KMS-11 (cell line): Measurements from ENCODE around the gene B4GALNT1.
"Not testable (repeated sequence)": the region's sequence is repeated elsewhere in the genome, so short reads cannot be mapped to it uniquely, and the experiment has no call there.

Source experiments
- H2AFZ ChIP-seq: fragments of 200-600 bp; sonication (generic); 2 replicates; pipeline ENCODE4 v1.6.1; 2016; ENCODE audit warnings: antibody characterized with exemption, mixed run types, low read depth
- H3K27ac ChIP-seq: fragments of 200-600 bp; sonication (generic); 2 replicates; pipeline ENCODE4 v1.6.1; 2016; ENCODE audit warnings: mild to moderate bottlenecking, mixed run types
- H3K27me3 ChIP-seq: fragments of 200-600 bp; sonication (generic); 2 replicates; pipeline ENCODE4 v1.6.1; 2017; ENCODE audit warnings: mild to moderate bottlenecking, low read depth, mixed run types, moderate library complexity; ENCODE audit not compliant: insufficient read depth
- H3K36me3 ChIP-seq: fragments of 200-600 bp; sonication (generic); 2 replicates; pipeline ENCODE4 v1.6.1; 2017; ENCODE audit warnings: mild to moderate bottlenecking, mixed run types; ENCODE audit not compliant: insufficient read depth
- H3K4me1 ChIP-seq: fragments of 200-600 bp; sonication (generic); 2 replicates; pipeline ENCODE4 v1.6.1; 2016; ENCODE audit warnings: mild to moderate bottlenecking, low read depth, mixed run types; ENCODE audit not compliant: poor library complexity, severe bottlenecking
- H3K4me2 ChIP-seq: fragments of 200-600 bp; sonication (generic); 2 replicates; pipeline ENCODE4 v1.7.0; 2016; ENCODE audit warnings: mild to moderate bottlenecking, mixed run types
- H3K4me3 ChIP-seq: fragments of 200-600 bp; sonication (generic); IDR thresholded peaks from 2 replicates; pipeline ENCODE4 v1.6.1; 2017; ENCODE audit warnings: low read depth, low read length, mixed read lengths; ENCODE audit not compliant: insufficient read depth
- H3K79me2 ChIP-seq: fragments of 200-600 bp; sonication (generic); 2 replicates; pipeline ENCODE4 v1.6.1; 2016; ENCODE audit warnings: low read depth, mixed run types; ENCODE audit not compliant: insufficient read depth
- H3K9ac ChIP-seq: fragments of 200-600 bp; sonication (generic); 2 replicates; pipeline ENCODE4 v1.6.1; 2016; ENCODE audit warnings: mild to moderate bottlenecking, mixed run types
- H4K20me1 ChIP-seq: fragments of 200-600 bp; sonication (generic); 2 replicates; pipeline ENCODE4 v1.6.1; 2016; ENCODE audit warnings: mild to moderate bottlenecking, mixed run types; ENCODE audit not compliant: insufficient read depth
- TF ChIP-seq, protein P1 (sequence below): fragments of 200-600 bp; sonication (generic); conservative IDR thresholded peaks from 2 replicates; pipeline ENCODE4 v1.6.1; 2017; ENCODE audit warnings: low read depth, mild to moderate bottlenecking, antibody characterized with exemption, low read length, moderate library complexity, mixed read lengths

B4GALNT1 gene

DNA sequence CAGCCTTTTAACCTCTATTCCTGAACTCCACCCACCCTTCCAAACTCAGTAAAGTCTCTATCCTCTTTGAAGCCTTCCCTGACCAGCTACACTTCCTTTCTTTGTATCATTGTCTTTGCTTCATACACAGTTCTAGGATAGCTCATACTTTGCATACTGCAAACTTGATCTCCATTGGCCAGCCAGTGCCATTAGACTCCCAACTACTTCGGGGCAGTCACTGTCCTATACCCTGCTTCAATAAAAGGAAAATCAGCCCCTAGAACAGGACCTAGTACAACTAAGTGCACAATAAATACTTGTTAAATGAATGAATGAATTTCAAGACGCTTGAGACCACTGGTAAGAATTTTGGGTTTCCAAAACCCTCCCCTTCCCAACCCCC, 42.5 kb downstream of the B4GALNT1 start:
- H4K20me1 ChIP-seq, result no peaks in the 10 kb centered on the region
- peaks cover 27% of the 10 kb centered on the region for H3K4me1 ChIP-seq
- H3K27ac ChIP-seq, result 0 out of 2 replicates have a peak overlapping the region, but pooled peaks have one; percentile 2
- peak overlapping the region; percentile 57 for H3K4me3 ChIP-seq
- H3K9ac ChIP-seq, result peak overlapping the region; percentile 53
- H3K79me2 ChIP-seq, result peaks cover 18% of the 10 kb centered on the region; the same call in 1 of the 2 replicates
- H2AFZ ChIP-seq, result peak overlapping the region; percentile 76
- H3K4me2 ChIP-seq, result peak overlapping the region; percentile 96
- no peaks in the 10 kb centered on the region; the same call in 1 of the 2 replicates for H3K27me3 ChIP-seq
- no peaks in the 10 kb centered on the region for H3K36me3 ChIP-seq
- TF ChIP-seq, protein P1, sequence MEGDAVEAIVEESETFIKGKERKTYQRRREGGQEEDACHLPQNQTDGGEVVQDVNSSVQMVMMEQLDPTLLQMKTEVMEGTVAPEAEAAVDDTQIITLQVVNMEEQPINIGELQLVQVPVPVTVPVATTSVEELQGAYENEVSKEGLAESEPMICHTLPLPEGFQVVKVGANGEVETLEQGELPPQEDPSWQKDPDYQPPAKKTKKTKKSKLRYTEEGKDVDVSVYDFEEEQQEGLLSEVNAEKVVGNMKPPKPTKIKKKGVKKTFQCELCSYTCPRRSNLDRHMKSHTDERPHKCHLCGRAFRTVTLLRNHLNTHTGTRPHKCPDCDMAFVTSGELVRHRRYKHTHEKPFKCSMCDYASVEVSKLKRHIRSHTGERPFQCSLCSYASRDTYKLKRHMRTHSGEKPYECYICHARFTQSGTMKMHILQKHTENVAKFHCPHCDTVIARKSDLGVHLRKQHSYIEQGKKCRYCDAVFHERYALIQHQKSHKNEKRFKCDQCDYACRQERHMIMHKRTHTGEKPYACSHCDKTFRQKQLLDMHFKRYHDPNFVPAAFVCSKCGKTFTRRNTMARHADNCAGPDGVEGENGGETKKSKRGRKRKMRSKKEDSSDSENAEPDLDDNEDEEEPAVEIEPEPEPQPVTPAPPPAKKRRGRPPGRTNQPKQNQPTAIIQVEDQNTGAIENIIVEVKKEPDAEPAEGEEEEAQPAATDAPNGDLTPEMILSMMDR, result no peak

DNA sequence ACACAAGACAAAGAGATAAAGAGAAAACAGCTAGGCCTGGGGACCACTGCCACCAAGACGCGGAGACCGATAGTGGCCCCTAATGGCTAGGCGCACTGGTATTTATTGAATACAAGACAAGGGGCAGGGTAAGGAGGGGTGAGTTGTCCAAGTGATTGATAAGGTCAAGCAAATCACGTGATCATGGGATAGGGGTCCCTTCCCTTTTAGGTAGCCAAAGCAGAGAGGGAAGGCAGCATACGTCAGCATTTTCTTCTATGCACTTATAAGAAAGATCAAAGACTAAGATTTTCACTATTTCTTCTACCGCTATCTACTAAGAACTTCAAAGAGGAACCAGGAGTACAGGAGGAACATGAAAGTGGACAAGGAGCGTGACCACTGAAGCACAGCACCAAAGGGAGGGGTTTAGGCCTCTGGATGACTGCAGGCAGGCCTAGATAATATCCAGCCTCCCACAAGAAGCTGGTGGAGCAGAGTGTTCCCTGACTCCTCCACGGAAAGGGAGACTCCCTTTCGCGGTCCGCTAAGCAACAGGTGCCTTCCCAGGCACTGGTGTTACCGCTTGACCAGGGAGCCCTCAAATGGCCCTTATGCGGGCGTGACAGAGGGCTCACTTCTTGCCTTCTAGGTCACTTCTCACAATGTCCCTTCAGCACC, 43.9 kb downstream of the B4GALNT1 start:
- not testable (repeated sequence) for H3K9ac ChIP-seq, H3K36me3 ChIP-seq, H3K4me3 ChIP-seq, H3K27me3 ChIP-seq, H3K4me2 ChIP-seq, H3K27ac ChIP-seq, H2AFZ ChIP-seq, H4K20me1 ChIP-seq
- Histone ChIP-seq H3K4me1 (peaks cover 27% of the 10 kb centered on the region), H3K79me2 (peaks cover 18% of the 10 kb centered on the region; the same call in 1 of the 2 replicates)

DNA sequence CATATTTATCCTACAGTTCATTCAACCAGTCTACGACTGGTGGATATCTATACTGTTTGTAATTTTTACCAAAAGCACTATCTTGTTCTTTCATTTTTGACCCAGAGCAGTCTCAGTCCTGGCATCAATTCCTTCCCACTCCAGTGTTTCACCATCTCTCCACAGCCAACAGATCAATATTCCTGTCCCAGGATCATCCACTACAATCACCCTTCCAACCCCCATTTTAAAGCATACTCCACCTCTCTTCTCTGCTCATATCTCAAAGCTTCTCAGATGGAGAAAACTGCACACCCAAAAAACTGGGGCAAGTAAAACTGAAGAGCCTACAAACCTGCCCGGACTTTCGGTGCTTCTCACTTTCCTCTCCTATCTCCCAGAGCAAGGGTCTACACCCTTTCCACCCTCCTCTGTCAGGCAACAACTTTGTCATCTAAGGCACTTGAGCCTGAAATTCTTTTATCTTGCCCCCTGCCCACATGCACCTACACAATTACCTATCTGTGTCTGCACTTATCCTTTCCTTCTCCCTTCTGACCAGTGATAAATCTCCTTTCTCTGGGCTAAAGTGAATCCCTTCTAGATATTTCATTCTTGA, 46.1 kb downstream of the B4GALNT1 start:
- Histone ChIP-seq H3K4me3 (no peak overlapping the region), H3K27ac (no peak overlapping the region), H3K36me3 (no peaks in the 10 kb centered on the region), H3K4me2 (no peak overlapping the region), H3K9ac (no peak overlapping the region), H3K27me3 (no peaks in the 10 kb centered on the region; the same call in 1 of the 2 replicates), H3K4me1 (peaks cover 20% of the 10 kb centered on the region), H3K79me2 (peaks cover 8% of the 10 kb centered on the region; the same call in 1 of the 2 replicates), H4K20me1 (no peaks in the 10 kb centered on the region), H2AFZ (no peak overlapping the region)
- TF ChIP-seq, protein P1, result no peak

DNA sequence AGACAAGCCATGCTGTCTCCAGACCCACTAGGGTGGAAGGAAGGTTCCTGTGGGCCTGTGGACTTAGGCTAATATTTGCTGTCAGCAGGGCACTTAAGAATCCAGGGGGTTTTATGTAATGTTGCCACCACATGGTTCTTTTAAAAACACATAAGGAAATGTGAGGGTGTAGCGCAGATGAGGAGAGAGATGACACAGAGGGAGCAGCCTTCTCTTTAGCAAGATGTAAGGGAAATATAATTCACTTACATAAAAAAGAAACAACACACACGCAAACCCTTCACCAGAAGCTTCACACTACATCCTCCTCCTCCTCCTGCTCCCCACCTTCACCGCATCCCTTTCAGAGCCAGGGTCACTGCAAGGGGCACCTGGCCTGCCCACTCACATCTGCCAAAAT, 46.9 kb downstream of the B4GALNT1 start:
- Histone ChIP-seq H4K20me1 (no peaks in the 10 kb centered on the region), H3K4me2 (no peak overlapping the region), H3K4me3 (no peak overlapping the region), H3K4me1 (peaks cover 15% of the 10 kb centered on the region), H3K27me3 (no peaks in the 10 kb centered on the region; the same call in 1 of the 2 replicates), H3K36me3 (no peaks in the 10 kb centered on the region), H3K9ac (no peak overlapping the region), H3K27ac (no peak overlapping the region), H3K79me2 (no peaks in the 10 kb centered on the region), H2AFZ (no peak overlapping the region)
- TF ChIP-seq, protein P1, result no peak

DNA sequence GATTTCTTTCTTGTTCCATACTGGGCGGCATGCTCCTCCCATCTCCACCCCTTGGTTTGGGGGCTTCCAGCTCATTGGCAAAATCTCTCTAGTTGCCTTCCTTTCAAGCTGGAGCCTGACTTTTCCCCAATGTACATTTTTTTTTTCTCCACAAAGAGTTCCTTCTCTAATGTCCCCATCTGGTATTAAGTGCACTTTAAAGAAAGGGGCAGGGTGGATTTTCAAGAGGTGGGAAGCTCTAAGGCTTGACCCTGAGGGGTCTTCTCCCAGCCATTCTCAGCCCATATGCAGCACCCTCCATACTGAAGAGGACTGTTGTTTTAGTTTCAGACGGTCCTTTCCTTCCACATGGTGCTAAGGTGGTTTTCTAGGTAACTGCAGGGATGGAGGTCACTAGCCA, 47.8 kb downstream of the B4GALNT1 start:
- no peaks in the 10 kb centered on the region for H4K20me1 ChIP-seq
- no peak overlapping the region for H3K9ac ChIP-seq
- no peak overlapping the region for H3K4me3 ChIP-seq
- no peak overlapping the region for H3K4me2 ChIP-seq
- no peak overlapping the region for H3K27ac ChIP-seq
- TF ChIP-seq, protein P1, result no peak
- no peak overlapping the region for H2AFZ ChIP-seq
- peaks cover 9% of the 10 kb centered on the region for H3K4me1 ChIP-seq
- no peaks in the 10 kb centered on the region for H3K36me3 ChIP-seq
- H3K79me2 ChIP-seq, result no peaks in the 10 kb centered on the region
- no peaks in the 10 kb centered on the region; the same call in 1 of the 2 replicates for H3K27me3 ChIP-seq
